Astrocyte (in vitro differentiated cells and primary cell): ENCODE measurements around the gene ST14. TPM values are rescaled to one million over a fixed set of nuclear protein-coding genes. Genes with fewer than 3 reads are reported as not detected.

ENCODE experiments used
- DNase-seq: peaks from one replicate; pipeline ENCODE4 v3.0.0-alpha.2; 2010; ENCODE audit warnings: low read depth
- FAIRE-seq: peaks from 2 replicates; lab custom pipeline; 2011; peaks lifted over from hg19 to GRCh38; lab: Jason Lieb, UNC
- H2AFZ ChIP-seq: 2 replicates; pipeline ENCODE4 v1.6.0; 2012; ENCODE audit warnings: low read depth, low read length, inconsistent platforms
- H3K27ac ChIP-seq: 2 replicates; pipeline ENCODE4 v1.5.1; 2011; ENCODE audit warnings: low read depth, low read length, inconsistent platforms
- H3K27me3 ChIP-seq: 2 replicates; pipeline ENCODE4 v1.6.0; 2011; ENCODE audit warnings: low read length, inconsistent platforms; ENCODE audit not compliant: insufficient read depth
- H3K36me3 ChIP-seq: 2 replicates; pipeline ENCODE4 v1.5.1; 2011; ENCODE audit warnings: low read length, inconsistent platforms; ENCODE audit not compliant: insufficient read depth
- H3K4me1 ChIP-seq: 2 replicates; pipeline ENCODE4 v1.5.1; 2011; ENCODE audit warnings: low read length, inconsistent platforms; ENCODE audit not compliant: insufficient read depth
- H3K4me2 ChIP-seq: 2 replicates; pipeline ENCODE4 v1.6.0; 2012; ENCODE audit warnings: low read length, inconsistent platforms
- H3K4me3 ChIP-seq: 2 replicates; pipeline ENCODE4 v1.5.1; 2011; ENCODE audit warnings: low read depth, mild to moderate bottlenecking, low read length, inconsistent platforms; ENCODE audit not compliant: insufficient read depth
- H3K79me2 ChIP-seq: 2 replicates; pipeline ENCODE4 v1.6.0; 2012; ENCODE audit warnings: mild to moderate bottlenecking, low read length, inconsistent platforms; ENCODE audit not compliant: insufficient read depth
- H3K9ac ChIP-seq: 2 replicates; pipeline ENCODE4 v1.6.0; 2012; ENCODE audit warnings: mild to moderate bottlenecking, low read length, inconsistent platforms
- H3K9me3 ChIP-seq: 2 replicates; pipeline ENCODE4 v1.5.1; 2012; ENCODE audit warnings: low read depth, mild to moderate bottlenecking, low read length, inconsistent platforms; ENCODE audit not compliant: insufficient read depth
- H4K20me1 ChIP-seq: 2 replicates; pipeline ENCODE4 v1.6.0; 2012; ENCODE audit warnings: low read length, inconsistent platforms; ENCODE audit not compliant: insufficient read depth
- H3K27ac Mint-ChIP-seq: one replicate; pipeline ENCODE4 v1.8.0; 2021; ENCODE audit warnings: mild to moderate bottlenecking, mixed read lengths; ENCODE audit not compliant: unreplicated experiment
- H3K27me3 Mint-ChIP-seq: one replicate; pipeline ENCODE4 v1.8.0; 2021; ENCODE audit warnings: low read depth, mixed read lengths; ENCODE audit not compliant: unreplicated experiment
- H3K36me3 Mint-ChIP-seq: one replicate; pipeline ENCODE4 v1.8.0; 2021; ENCODE audit warnings: low read depth, mixed read lengths; ENCODE audit not compliant: unreplicated experiment
- H3K4me1 Mint-ChIP-seq: one replicate; pipeline ENCODE4 v1.8.0; 2021; ENCODE audit warnings: low read depth, mixed read lengths; ENCODE audit not compliant: unreplicated experiment
- H3K4me3 Mint-ChIP-seq: one replicate; pipeline ENCODE4 v1.8.0; 2021; ENCODE audit warnings: mild to moderate bottlenecking, moderate library complexity, mixed read lengths; ENCODE audit not compliant: unreplicated experiment
- H3K9me3 Mint-ChIP-seq: one replicate; pipeline ENCODE4 v1.8.0; 2021; ENCODE audit warnings: mild to moderate bottlenecking, mixed read lengths; ENCODE audit not compliant: unreplicated experiment
- CTCF ChIP-seq: IDR thresholded peaks from 2 replicates; pipeline ENCODE4 v1.5.1; 2011; ENCODE audit warnings: low read depth, mild to moderate bottlenecking, inconsistent platforms, low read length, moderate library complexity; ENCODE audit not compliant: insufficient read depth
- EZH2 ChIP-seq: IDR thresholded peaks from 2 replicates; pipeline ENCODE4 v1.6.1; 2012; ENCODE audit warnings: mild to moderate bottlenecking, low read length, inconsistent platforms; ENCODE audit not compliant: insufficient read depth
- total RNA-seq: library from RNA; stranded (reverse); gene quantifications from 2 replicates; pipeline ENCODE4 v1.2.1, GENCODE V29; 2021

Gene ST14
- total RNA-seq, 1 donor from 2014 or later: 4.2 TPM

- Histone ChIP-seq H3K36me3 (no peaks in the 10 kb centered on the region), H3K4me2 (no peak overlapping the region), H3K4me1 (peaks cover 14% of the 10 kb centered on the region), H3K9me3 (peaks cover 2% of the 10 kb centered on the region), H3K4me3 (no peak overlapping the region), H2AFZ (no peak overlapping the region), H4K20me1 (no peaks in the 10 kb centered on the region), H3K9ac (no peak overlapping the region), H3K27ac (no peak overlapping the region), H3K79me2 (no peaks in the 10 kb centered on the region), H3K27me3 (peaks cover 43% of the 10 kb centered on the region)
- FAIRE-seq (no peak), DNase-seq (no peak)
- Mint-ChIP-seq H3K36me3 (no peaks in the 10 kb centered on the region), H3K9me3 (peaks cover 4% of the 10 kb centered on the region), H3K27me3 (peaks cover 47% of the 10 kb centered on the region), H3K4me3 (no peak overlapping the region), H3K27ac (no peak overlapping the region), H3K4me1 (peaks cover 16% of the 10 kb centered on the region)
- TF ChIP-seq CTCF (no peak), EZH2 (no peak)
These were observed 2.0 kb downstream of the ST14 start for GRCh38 chr11:130161441-130162145.

- Mint-ChIP-seq H3K27ac (no peak overlapping the region), H3K9me3 (peaks cover 4% of the 10 kb centered on the region), H3K4me1 (peaks cover 15% of the 10 kb centered on the region), H3K27me3 (peaks cover 47% of the 10 kb centered on the region), H3K4me3 (no peak overlapping the region), H3K36me3 (no peaks in the 10 kb centered on the region)
- H3K4me3 ChIP-seq: no peak overlapping the region
- H3K27ac ChIP-seq: no peak overlapping the region
- peaks cover 12% of the 10 kb centered on the region for H3K4me1 ChIP-seq
- H3K9me3 ChIP-seq: peaks cover 2% of the 10 kb centered on the region
- no peak overlapping the region for H2AFZ ChIP-seq
- FAIRE-seq (no peak), DNase-seq (no peak)
- no peaks in the 10 kb centered on the region for H3K79me2 ChIP-seq
- H3K27me3 ChIP-seq: peaks cover 43% of the 10 kb centered on the region
- no peak overlapping the region for H3K4me2 ChIP-seq
- no peak for TF ChIP-seq CTCF
- no peak for TF ChIP-seq EZH2
- H4K20me1 ChIP-seq: no peaks in the 10 kb centered on the region
- H3K36me3 ChIP-seq: no peaks in the 10 kb centered on the region
- H3K9ac ChIP-seq: no peak overlapping the region
These were observed 3.2 kb downstream of the ST14 start for GRCh38 chr11:130162733-130163132.
